ENCODE measurements around the gene YIPF3. TPM values are rescaled to one million over a fixed set of nuclear protein-coding genes. Genes with fewer than 3 reads are reported as not detected.

The YIPF3 gene
- total RNA-seq, 2 experiments from 2014 or later, result 38.2 to 41.9 TPM

DNA sequence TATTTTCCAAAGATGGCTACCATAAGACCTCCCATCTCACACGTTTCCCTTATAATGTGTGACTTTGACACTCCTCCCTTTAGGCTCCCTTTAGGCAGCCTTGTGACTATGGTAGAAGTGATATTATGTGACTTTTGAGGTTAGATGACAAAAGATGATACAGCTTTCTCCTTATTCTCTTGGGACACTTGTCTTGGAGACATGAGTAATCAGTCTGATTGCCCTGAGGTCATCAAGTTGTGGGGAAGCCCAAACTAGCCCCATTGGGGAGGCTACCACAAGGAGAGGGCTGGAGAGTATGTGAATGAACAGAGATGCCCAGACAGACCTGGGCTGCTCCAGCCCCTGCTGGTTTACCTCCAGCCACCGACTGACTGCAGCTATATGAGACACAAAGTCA is 50.8 kb downstream of the YIPF3 start:
- BruUV-seq (replicated peaks), result no TSS peak
- H3K4me2 ChIP-seq (ENCODE audit: low read length), result no peak overlapping the region
- no peaks in the 10 kb centered on the region for H3K79me2 ChIP-seq (ENCODE audit: insufficient read depth, low read depth, low read length)
- intact Hi-C loops (cut with micrococcal nuclease; ENCODE audit: unreplicated experiment), result no loop called here
- no peaks in the 10 kb centered on the region for H3K9me3 ChIP-seq (ENCODE audit: low read length)
- no peaks in the 10 kb centered on the region for H3K9me2 ChIP-seq (ENCODE audit: insufficient read depth, low read length)
- CTCF ChIA-PET (ENCODE audit: unreplicated experiment), result no interaction called here
- POLR2A ChIA-PET, result no interaction called here
- H3K27ac ChIP-seq (ENCODE audit: low read depth, low read length, poor library complexity, severe bottlenecking), result no peak overlapping the region
- no peak overlapping the region for H2AFZ ChIP-seq (ENCODE audit: low read length)
- H3K4me1 ChIP-seq (ENCODE audit: insufficient read depth, low read length, poor library complexity, severe bottlenecking), result no peaks in the 10 kb centered on the region
- no peaks in the 10 kb centered on the region for H4K20me1 ChIP-seq (ENCODE audit: insufficient read depth, low read length)
- DNase-seq (ENCODE audit: low spot score), result no peak
- H3K4me3 ChIP-seq (ENCODE audit: low read depth, low read length, poor library complexity, severe bottlenecking), result no peak overlapping the region
- TF ChIP-seq, protein P1, sequence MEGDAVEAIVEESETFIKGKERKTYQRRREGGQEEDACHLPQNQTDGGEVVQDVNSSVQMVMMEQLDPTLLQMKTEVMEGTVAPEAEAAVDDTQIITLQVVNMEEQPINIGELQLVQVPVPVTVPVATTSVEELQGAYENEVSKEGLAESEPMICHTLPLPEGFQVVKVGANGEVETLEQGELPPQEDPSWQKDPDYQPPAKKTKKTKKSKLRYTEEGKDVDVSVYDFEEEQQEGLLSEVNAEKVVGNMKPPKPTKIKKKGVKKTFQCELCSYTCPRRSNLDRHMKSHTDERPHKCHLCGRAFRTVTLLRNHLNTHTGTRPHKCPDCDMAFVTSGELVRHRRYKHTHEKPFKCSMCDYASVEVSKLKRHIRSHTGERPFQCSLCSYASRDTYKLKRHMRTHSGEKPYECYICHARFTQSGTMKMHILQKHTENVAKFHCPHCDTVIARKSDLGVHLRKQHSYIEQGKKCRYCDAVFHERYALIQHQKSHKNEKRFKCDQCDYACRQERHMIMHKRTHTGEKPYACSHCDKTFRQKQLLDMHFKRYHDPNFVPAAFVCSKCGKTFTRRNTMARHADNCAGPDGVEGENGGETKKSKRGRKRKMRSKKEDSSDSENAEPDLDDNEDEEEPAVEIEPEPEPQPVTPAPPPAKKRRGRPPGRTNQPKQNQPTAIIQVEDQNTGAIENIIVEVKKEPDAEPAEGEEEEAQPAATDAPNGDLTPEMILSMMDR (conservative IDR thresholded peaks at IDR 0.05; ENCODE audit: low read length), result no peak
- TF ChIP-seq EZH2phosphoT487 (IDR thresholded peaks at IDR 0.05; ENCODE audit: borderline replicate concordance, low read depth, low read length), result no peak
- no peaks in the 10 kb centered on the region for H3K36me3 ChIP-seq (ENCODE audit: insufficient read depth, low read length)

DNA sequence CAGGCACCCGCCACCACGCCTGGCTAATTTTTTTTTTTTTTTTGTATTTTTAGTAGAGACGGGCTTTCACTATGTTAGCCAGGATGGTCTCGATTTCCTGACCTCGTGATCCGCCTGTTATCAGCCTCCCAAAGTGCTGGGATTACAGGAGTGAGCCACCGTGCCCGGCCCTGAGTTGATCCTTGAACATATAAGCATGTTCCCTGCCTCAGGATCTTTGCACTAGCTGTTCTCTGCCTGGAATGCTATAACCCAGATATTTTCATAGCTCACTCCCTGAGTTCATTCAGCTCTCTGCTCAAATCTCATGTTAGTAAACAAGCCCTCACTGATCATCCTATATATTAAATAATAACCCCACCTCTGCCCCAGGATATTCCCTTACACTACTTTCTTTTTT is 52.4 kb downstream of the YIPF3 start:
- ChIA-PET CTCF (ENCODE audit: unreplicated experiment) (no interaction called here), POLR2A (interaction anchor here (0.6 to 1.2 kb wide), 5 partner anchors 47 to 1836 kb away, joined by 3 to 6 read pairs (median 4); no protein-coding TSS in a partner anchor)
- Histone ChIP-seq H3K36me3 (ENCODE audit: insufficient read depth, low read length) (no peaks in the 10 kb centered on the region), H3K4me3 (ENCODE audit: low read depth, low read length, poor library complexity, severe bottlenecking) (no peak overlapping the region), H3K4me2 (ENCODE audit: low read length) (no peak overlapping the region), H3K9me3 (ENCODE audit: low read length) (no peaks in the 10 kb centered on the region), H3K27ac (ENCODE audit: low read depth, low read length, poor library complexity, severe bottlenecking) (no peak overlapping the region), H3K79me2 (ENCODE audit: insufficient read depth, low read depth, low read length) (no peaks in the 10 kb centered on the region), H3K4me1 (ENCODE audit: insufficient read depth, low read length, poor library complexity, severe bottlenecking) (no peaks in the 10 kb centered on the region), H3K9me2 (ENCODE audit: insufficient read depth, low read length) (no peaks in the 10 kb centered on the region), H4K20me1 (ENCODE audit: insufficient read depth, low read length) (no peaks in the 10 kb centered on the region), H2AFZ (ENCODE audit: low read length) (no peak overlapping the region)
- intact Hi-C loops (cut with micrococcal nuclease; ENCODE audit: unreplicated experiment), result no loop called here
- no TSS peak for BruUV-seq (replicated peaks)
- no peak for DNase-seq (ENCODE audit: low spot score)
- no peak for TF ChIP-seq EZH2phosphoT487 (IDR thresholded peaks at IDR 0.05; ENCODE audit: borderline replicate concordance, low read depth, low read length)
- TF ChIP-seq, protein P1 (conservative IDR thresholded peaks at IDR 0.05; ENCODE audit: low read length), result no peak

DNA sequence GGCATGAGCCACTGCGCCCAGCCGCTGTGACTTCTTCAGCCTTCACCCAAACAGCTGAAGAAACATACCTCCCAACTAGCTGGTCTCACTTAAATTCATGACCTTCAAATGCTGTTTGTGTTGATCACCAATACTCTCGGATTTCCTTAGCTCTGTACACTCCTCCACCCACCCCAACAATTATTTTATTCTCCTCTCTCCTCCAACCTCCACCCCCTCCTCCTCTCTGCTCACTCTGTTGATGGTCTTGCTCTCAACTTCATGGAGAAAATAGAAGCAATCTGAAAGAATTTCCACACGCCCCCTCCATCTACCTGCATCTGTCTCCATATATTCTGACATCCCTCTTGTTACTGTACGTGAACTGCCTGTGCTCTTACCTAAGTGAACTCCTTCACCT is 54.8 kb downstream of the YIPF3 start:
- H3K4me2 ChIP-seq (ENCODE audit: low read length), result no peak overlapping the region
- no peaks in the 10 kb centered on the region for H3K9me2 ChIP-seq (ENCODE audit: insufficient read depth, low read length)
- intact Hi-C loops (cut with micrococcal nuclease; ENCODE audit: unreplicated experiment), result no loop called here
- no peaks in the 10 kb centered on the region for H3K79me2 ChIP-seq (ENCODE audit: insufficient read depth, low read depth, low read length)
- no TSS peak for BruUV-seq (replicated peaks)
- H3K36me3 ChIP-seq (ENCODE audit: insufficient read depth, low read length), result no peaks in the 10 kb centered on the region
- H3K4me1 ChIP-seq (ENCODE audit: insufficient read depth, low read length, poor library complexity, severe bottlenecking), result no peaks in the 10 kb centered on the region
- no peak for DNase-seq (ENCODE audit: low spot score)
- H3K4me3 ChIP-seq (ENCODE audit: low read depth, low read length, poor library complexity, severe bottlenecking), result no peak overlapping the region
- CTCF ChIA-PET (ENCODE audit: unreplicated experiment), result no interaction called here
- no peak overlapping the region for H3K27ac ChIP-seq (ENCODE audit: low read depth, low read length, poor library complexity, severe bottlenecking)
- no peaks in the 10 kb centered on the region for H4K20me1 ChIP-seq (ENCODE audit: insufficient read depth, low read length)
- no peak overlapping the region for H2AFZ ChIP-seq (ENCODE audit: low read length)
- H3K9me3 ChIP-seq (ENCODE audit: low read length), result no peaks in the 10 kb centered on the region
- TF ChIP-seq, protein P1 (conservative IDR thresholded peaks at IDR 0.05; ENCODE audit: low read length), result no peak
- no peak for TF ChIP-seq EZH2phosphoT487 (IDR thresholded peaks at IDR 0.05; ENCODE audit: borderline replicate concordance, low read depth, low read length)
- POLR2A ChIA-PET, result no interaction called here

Small RNA genes lying within 50 kb of the gene (small RNA-seq; reads per million reads assigned to genes)
- gene RF00426 (not detected), gene RNU6-1113P (not detected)

Other genes starting within 250 kb of the YIPF3 start
- gene SLC22A7, start 218.7 kb downstream of the YIPF3 start, total RNA-seq (2014; rRNA removed; shearing (Covaris generic)), result not detected in 2 replicates
- not detected in 2 replicates for gene SLC22A7, start 218.7 kb downstream of the YIPF3 start, total RNA-seq (2022)
- gene CRIP3, start 208.1 kb downstream of the YIPF3 start, total RNA-seq (2014; rRNA removed; shearing (Covaris generic)), result 2.7 and 2.9 TPM in 2 replicates
- gene CRIP3, start 208.1 kb downstream of the YIPF3 start, total RNA-seq (2022), result 1.7 TPM in 1 of 2 replicates, not detected in the other
- 12.8 and 15.7 TPM in 2 replicates for gene ZNF318, start 147.3 kb downstream of the YIPF3 start, total RNA-seq (2014; rRNA removed; shearing (Covaris generic))
- 24.4 and 24.9 TPM in 2 replicates for gene ZNF318, start 147.3 kb downstream of the YIPF3 start, total RNA-seq (2022)
- gene ABCC10, start 89.4 kb downstream of the YIPF3 start, total RNA-seq (2014; rRNA removed; shearing (Covaris generic)), result 11.4 and 12.4 TPM in 2 replicates
- 31.1 and 35.3 TPM in 2 replicates for gene ABCC10, start 89.4 kb downstream of the YIPF3 start, total RNA-seq (2022)
- not detected in 2 replicates for gene DLK2, start 61.4 kb downstream of the YIPF3 start, total RNA-seq (2014; rRNA removed; shearing (Covaris generic))
- gene DLK2, start 61.4 kb downstream of the YIPF3 start, total RNA-seq (2022), result not detected in 2 replicates
- gene TJAP1, start 39.4 kb downstream of the YIPF3 start, total RNA-seq (2014; rRNA removed; shearing (Covaris generic)), result 16.7 and 22.0 TPM in 2 replicates
- gene TJAP1, start 39.4 kb downstream of the YIPF3 start, total RNA-seq (2022), result 32.3 and 34.4 TPM in 2 replicates
- gene LRRC73, start 6.6 kb downstream of the YIPF3 start, total RNA-seq (2014; rRNA removed; shearing (Covaris generic)), result 0.19 TPM in 1 of 2 replicates, not detected in the other
- gene LRRC73, start 6.6 kb downstream of the YIPF3 start, total RNA-seq (2022), result 0.25 and 0.52 TPM in 2 replicates
- gene POLR1C, start 163 bp upstream of the YIPF3 start, total RNA-seq (2014; rRNA removed; shearing (Covaris generic)), result 40.7 and 46.0 TPM in 2 replicates
- 36.9 and 41.2 TPM in 2 replicates for gene POLR1C, start 163 bp upstream of the YIPF3 start, total RNA-seq (2022)
- gene XPO5, start 59.1 kb upstream of the YIPF3 start, total RNA-seq (2014; rRNA removed; shearing (Covaris generic)), result 54.6 and 58.5 TPM in 2 replicates
- 72.6 and 74.9 TPM in 2 replicates for gene XPO5, start 59.1 kb upstream of the YIPF3 start, total RNA-seq (2022)
- 64.3 and 67.3 TPM in 2 replicates for gene POLH, start 59.3 kb upstream of the YIPF3 start, total RNA-seq (2014; rRNA removed; shearing (Covaris generic))
- 93.5 and 120 TPM in 2 replicates for gene POLH, start 59.3 kb upstream of the YIPF3 start, total RNA-seq (2022)
- gene GTPBP2, start 112.3 kb upstream of the YIPF3 start, total RNA-seq (2014; rRNA removed; shearing (Covaris generic)), result 64.8 and 72.4 TPM in 2 replicates
- 86.5 and 90.0 TPM in 2 replicates for gene GTPBP2, start 112.3 kb upstream of the YIPF3 start, total RNA-seq (2022)
- 24.0 and 30.8 TPM in 2 replicates for gene MAD2L1BP, start 118.9 kb upstream of the YIPF3 start, total RNA-seq (2014; rRNA removed; shearing (Covaris generic))
- gene MAD2L1BP, start 118.9 kb upstream of the YIPF3 start, total RNA-seq (2022), result 33.5 and 43.3 TPM in 2 replicates
- 0.28 TPM in 1 of 2 replicates, not detected in the other for gene RSPH9, start 128.1 kb upstream of the YIPF3 start, total RNA-seq (2014; rRNA removed; shearing (Covaris generic))
- not detected in 2 replicates for gene RSPH9, start 128.1 kb upstream of the YIPF3 start, total RNA-seq (2022)
- 57.3 and 86.1 TPM in 2 replicates for gene MRPS18A, start 170.9 kb upstream of the YIPF3 start, total RNA-seq (2014; rRNA removed; shearing (Covaris generic))
- gene MRPS18A, start 170.9 kb upstream of the YIPF3 start, total RNA-seq (2022), result 54.7 and 61.6 TPM in 2 replicates

All from OCI-LY7 (cell line).